WTC11 (cell line): Measurements from ENCODE around the gene ANKRD13D.

ENCODE experiments used
- CREM ChIP-seq: sonication (generic); formaldehyde crosslinking; IDR thresholded peaks from 2 replicates; pipeline ENCODE4 v1.8.1; 2022; ENCODE audit warnings: mild to moderate bottlenecking, missing genetic modification reagents, moderate library complexity
- CTCF ChIP-seq: fragments of 200-600 bp; IDR thresholded peaks from 2 replicates; pipeline ENCODE4 v1.8.0; 2022; ENCODE audit warnings: antibody characterized with exemption
- E2F5 ChIP-seq: sonication (generic); formaldehyde crosslinking; IDR thresholded peaks from 2 replicates; pipeline ENCODE4 v1.8.1; 2022; ENCODE audit warnings: mild to moderate bottlenecking, moderate library complexity, missing genetic modification reagents
- FOXJ3 ChIP-seq: sonication (generic); formaldehyde crosslinking; IDR thresholded peaks from 2 replicates; pipeline ENCODE4 v1.9.0; 2021; ENCODE audit warnings: missing genetic modification reagents, mild to moderate bottlenecking, borderline replicate concordance
- NR2C2 ChIP-seq: sonication (generic); formaldehyde crosslinking; IDR thresholded peaks from 2 replicates; pipeline ENCODE4 v1.8.0; 2022; ENCODE audit warnings: mild to moderate bottlenecking, missing genetic modification reagents
- RELA ChIP-seq: sonication (generic); formaldehyde crosslinking; IDR thresholded peaks from 2 replicates; pipeline ENCODE4 v1.8.1; 2022; ENCODE audit warnings: missing genetic modification reagents, mild to moderate bottlenecking, borderline replicate concordance
- TEAD1 ChIP-seq: sonication (generic); formaldehyde crosslinking; IDR thresholded peaks from 2 replicates; pipeline ENCODE4 v1.8.0; 2022; ENCODE audit warnings: mild to moderate bottlenecking, missing genetic modification reagents
- ZNF263 ChIP-seq: sonication (generic); formaldehyde crosslinking; IDR thresholded peaks from 2 replicates; pipeline ENCODE4 v1.8.1; 2022; ENCODE audit warnings: low read depth, mild to moderate bottlenecking, moderate library complexity, missing genetic modification reagents
- ZNF317 ChIP-seq: sonication (generic); formaldehyde crosslinking; IDR thresholded peaks from 2 replicates; pipeline ENCODE4 v1.8.1; 2023; ENCODE audit warnings: low read depth, mild to moderate bottlenecking, moderate library complexity, missing genetic modification reagents, borderline replicate concordance
- TF ChIP-seq, protein P1 (sequence below): sonication (generic); formaldehyde crosslinking; IDR thresholded peaks from 2 replicates; pipeline ENCODE4 v1.8.0; 2022; ENCODE audit warnings: mild to moderate bottlenecking, missing genetic modification reagents
- TF ChIP-seq, protein P2 (sequence below): sonication (generic); formaldehyde crosslinking; IDR thresholded peaks from 2 replicates; pipeline ENCODE4 v1.8.0; 2022; ENCODE audit warnings: mild to moderate bottlenecking, missing genetic modification reagents

DNA sequence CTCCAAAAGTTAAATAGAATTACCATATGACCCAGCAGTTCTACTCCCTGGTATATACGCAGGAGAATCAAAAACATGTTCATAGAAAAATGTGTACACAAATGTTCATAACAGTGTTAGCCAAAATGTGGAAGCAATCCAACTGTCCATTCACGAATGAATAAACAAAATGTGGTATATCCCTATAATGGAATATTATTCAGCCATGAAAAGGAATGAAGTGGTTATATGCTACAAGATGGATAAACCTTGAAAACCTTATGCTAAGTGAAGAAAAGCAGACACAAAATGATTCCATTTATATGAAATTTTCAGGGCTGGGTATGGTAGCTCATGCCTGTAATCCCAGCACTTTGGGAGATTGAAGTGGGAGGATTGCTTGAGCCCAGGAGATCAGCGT is 48.2 kb downstream of the ANKRD13D start:
- TF ChIP-seq CTCF (no peak), ZNF263 (CRISPR knock-in tag) (no peak), E2F5 (CRISPR knock-in tag) (no peak), NR2C2 (no peak), ZNF317 (CRISPR knock-in tag) (no peak), CREM (no peak), TEAD1 (CRISPR knock-in tag) (no peak), FOXJ3 (CRISPR knock-in tag) (no peak), RELA (no peak)
- TF ChIP-seq, protein P1, sequence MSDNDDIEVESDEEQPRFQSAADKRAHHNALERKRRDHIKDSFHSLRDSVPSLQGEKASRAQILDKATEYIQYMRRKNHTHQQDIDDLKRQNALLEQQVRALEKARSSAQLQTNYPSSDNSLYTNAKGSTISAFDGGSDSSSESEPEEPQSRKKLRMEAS (CRISPR knock-in tag), result no peak
- TF ChIP-seq, protein P2, sequence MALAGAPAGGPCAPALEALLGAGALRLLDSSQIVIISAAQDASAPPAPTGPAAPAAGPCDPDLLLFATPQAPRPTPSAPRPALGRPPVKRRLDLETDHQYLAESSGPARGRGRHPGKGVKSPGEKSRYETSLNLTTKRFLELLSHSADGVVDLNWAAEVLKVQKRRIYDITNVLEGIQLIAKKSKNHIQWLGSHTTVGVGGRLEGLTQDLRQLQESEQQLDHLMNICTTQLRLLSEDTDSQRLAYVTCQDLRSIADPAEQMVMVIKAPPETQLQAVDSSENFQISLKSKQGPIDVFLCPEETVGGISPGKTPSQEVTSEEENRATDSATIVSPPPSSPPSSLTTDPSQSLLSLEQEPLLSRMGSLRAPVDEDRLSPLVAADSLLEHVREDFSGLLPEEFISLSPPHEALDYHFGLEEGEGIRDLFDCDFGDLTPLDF (CRISPR knock-in tag), result no peak
